Gastrocnemius medialis (tissue), 4 donors: ENCODE results near the gene CMTM7. TPM values are rescaled to one million over a fixed set of nuclear protein-coding genes. Genes with fewer than 3 reads are reported as not detected.

Source experiments
- ATAC-seq, 2 donors: fragments of 150-250 bp; one replicate each; pipeline ENCODE4 v1.9.1; 2016
- DNase-seq, 2 donors: peaks; one replicate each; pipeline ENCODE4 v3.0.0-alpha.2; 2019
- H3K27ac ChIP-seq, 4 donors: fragments of 200-600 bp; sonication (generic); 1 replicate in 1 of 4; 2 replicates in 3 of 4; pipeline ENCODE4 v1.5.1; 2016 to 2018; ENCODE audit warnings: mild to moderate bottlenecking in 2 of 4, moderate library complexity in 1 of 4
- H3K27me3 ChIP-seq, 3 donors: fragments of 200-600 bp; sonication (generic) in 2 of 3; 1 replicate in 1 of 3; 2 replicates in 2 of 3; pipeline versions ENCODE4 v1.5.1 to v1.6.0; 2016 to 2019; ENCODE audit warnings: mild to moderate bottlenecking in 1 of 3, moderate library complexity in 1 of 3
- H3K36me3 ChIP-seq, 2 donors: fragments of 200-600 bp; sonication (generic) in 1 of 2; one replicate each; pipeline ENCODE4 v1.5.1; 2017 to 2018
- H3K4me1 ChIP-seq, 2 donors: fragments of 200-600 bp; sonication (generic) in 1 of 2; one replicate each; pipeline ENCODE4 v1.5.1; 2016 to 2017; ENCODE audit warnings: mild to moderate bottlenecking in 2 of 2
- H3K4me3 ChIP-seq, 4 donors: fragments of 200-600 bp; sonication (generic) in 3 of 4; 1 replicate in 1 of 4; 2 replicates in 3 of 4; pipeline ENCODE4 v1.5.1; 2016 to 2019; ENCODE audit warnings: mild to moderate bottlenecking in 2 of 4
- H3K9me3 ChIP-seq, 3 donors: fragments of 200-600 bp; sonication (generic) in 2 of 3; 1 replicate in 1 of 3; 2 replicates in 2 of 3; pipeline ENCODE4 v1.5.1; 2016 to 2019
- CTCF ChIP-seq, 5 experiments: fragments of 450-650 bp in 3 of 5; fragments of 200-600 bp in 2 of 5; sonication (generic) in 2 of 5; IDR thresholded peaks in 4 of 5; conservative IDR thresholded peaks in 1 of 5; 1 replicate in 4 of 5; 2 replicates in 1 of 5; pipeline ENCODE4 v1.5.1; 2016 to 2019; ENCODE audit warnings: antibody characterized with exemption in 5 of 5, mild to moderate bottlenecking in 3 of 5, moderate library complexity in 3 of 5
- POLR2A ChIP-seq, 2 donors: fragments of 450-650 bp; IDR thresholded peaks; one replicate each; pipeline ENCODE4 v1.6.1; 2017; ENCODE audit warnings: antibody characterized with exemption in 2 of 2, mild to moderate bottlenecking in 2 of 2, moderate library complexity in 2 of 2
- in situ Hi-C, 4 donors: fragments of 200-750 bp; cut with MboI; loops; one replicate each; pipeline versions ENCODE4 v1.15.0 to v1.8.0; 2017; ENCODE audit warnings: low sequenced_read_pairs in 4 of 4
- intact Hi-C: fragments of 100-400 bp; cut with DNase I; formaldehyde crosslinking; loops from one replicate; pipeline ENCODE4 v1.15.1; 2023; ENCODE audit warnings: low total_unique reads
- total RNA-seq, 4 donors: library from RNA; depleted of rRNA; stranded (reverse); fragments of >200 nt; gene quantifications; one replicate each; pipeline versions ENCODE4 v1.1.0 to v1.2.3, GENCODE V29; 2016

Gene CMTM7
- total RNA-seq, 4 donors from 2014 or later, result 1.1 to 3.3 (median 1.7) TPM

DNA sequence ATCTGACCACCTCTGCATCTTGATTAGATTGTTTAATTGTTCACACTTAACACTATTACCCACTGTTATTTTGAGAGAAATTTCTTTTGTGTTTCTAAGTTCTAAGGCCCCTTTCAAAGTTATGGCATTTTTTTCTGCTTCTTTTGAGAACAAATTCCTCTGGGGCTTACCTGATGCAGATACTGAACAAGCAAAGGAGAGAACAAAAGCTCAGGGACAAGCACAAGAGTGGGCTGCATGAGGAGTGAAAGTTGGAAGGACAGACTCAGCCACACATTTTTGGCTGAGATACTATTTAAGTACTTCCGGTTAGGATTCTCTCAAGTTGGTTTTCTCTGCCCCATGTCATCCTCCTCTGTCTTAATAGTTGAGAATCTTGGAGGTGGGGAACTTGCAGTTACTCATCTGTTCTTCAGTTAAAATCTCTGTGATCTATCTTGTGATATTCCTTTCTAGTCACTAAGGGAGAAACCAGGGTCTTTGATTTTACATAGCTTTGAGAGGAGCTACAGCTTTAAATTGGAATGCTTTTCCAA is 56.3 kb downstream of the CMTM7 start:
- Histone ChIP-seq H3K36me3 (no peaks in the 10 kb centered on the region), H3K9me3 (no peaks in the 10 kb centered on the region), H3K4me3 (no peak overlapping the region), H3K27ac (no peak overlapping the region), H3K27me3 (no peaks in the 10 kb centered on the region), H3K4me1 (no peaks in the 10 kb centered on the region)
- intact Hi-C loops, result no loop called here
- ATAC-seq, result no peak
- no peak for TF ChIP-seq CTCF (IDR thresholded peaks at IDR 0.05 in 4 of 5, conservative IDR thresholded peaks at IDR 0.05 in 1 of 5)
- TF ChIP-seq POLR2A (IDR thresholded peaks at IDR 0.05), result no peak
- in situ Hi-C loops, result no loop called here
- DNase-seq, result no peak

DNA sequence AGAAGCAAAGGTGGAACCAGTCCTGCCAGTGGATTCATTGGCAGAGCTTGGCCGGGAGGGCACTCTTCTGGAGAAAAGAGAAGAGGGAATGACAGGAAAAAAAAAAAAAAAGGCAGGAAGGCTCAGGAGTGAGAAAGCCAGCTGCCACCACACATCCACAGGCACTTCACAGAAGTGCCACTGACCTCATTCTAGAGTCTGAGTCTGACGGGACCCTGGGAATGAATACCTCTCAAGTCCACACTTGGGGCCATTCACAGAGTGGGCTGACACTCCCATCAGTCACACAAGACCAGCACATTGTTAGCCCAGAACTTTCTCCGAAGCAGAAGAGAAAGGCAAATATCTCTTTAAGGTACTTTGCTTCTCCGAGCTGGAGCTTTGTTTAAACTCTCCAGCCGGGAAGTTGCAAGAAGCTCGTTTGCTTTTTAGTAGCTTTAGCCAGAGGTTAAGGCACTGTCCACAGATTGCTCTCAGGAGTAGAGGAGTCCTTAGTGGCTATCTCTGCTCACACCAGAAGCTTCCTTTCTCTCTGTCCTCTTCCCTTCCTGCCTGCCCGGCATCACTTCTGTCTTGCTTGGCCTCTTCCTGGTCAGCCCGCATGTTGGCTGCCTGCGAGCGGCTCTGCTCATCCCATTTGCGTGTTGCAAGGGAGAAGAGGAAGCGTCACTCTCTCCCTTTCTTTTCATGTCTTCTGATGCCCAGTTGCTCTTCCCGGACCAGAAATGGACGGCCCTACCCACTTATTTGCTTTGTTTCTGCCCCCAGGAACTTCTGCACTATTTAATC is 57.2 kb downstream of the CMTM7 start:
- DNase-seq, result no peak

DNA sequence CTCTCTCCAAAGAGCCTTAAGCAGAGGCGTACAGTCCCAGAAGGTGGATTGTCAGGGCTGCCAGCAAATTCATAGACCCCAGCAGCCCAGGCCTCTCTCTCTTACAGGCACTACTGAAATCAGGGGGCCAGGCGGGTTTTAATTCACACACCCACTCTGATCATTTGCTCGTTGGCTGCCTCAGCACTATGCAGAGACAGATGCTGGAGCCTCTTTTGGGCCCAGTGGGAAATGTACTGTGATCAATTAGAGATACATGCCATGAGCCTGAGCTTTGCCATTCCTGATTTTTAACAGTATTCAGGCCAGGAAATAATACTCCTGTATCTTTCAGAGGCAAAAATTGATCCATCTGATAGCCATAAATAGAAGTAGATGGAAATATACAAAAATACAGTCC is 58.0 kb downstream of the CMTM7 start:
- H3K36me3 ChIP-seq, result no peaks in the 10 kb centered on the region
- H3K27me3 ChIP-seq, result no peaks in the 10 kb centered on the region
- H3K27ac ChIP-seq, result no peak overlapping the region
- H3K4me1 ChIP-seq, result no peaks in the 10 kb centered on the region
- DNase-seq, result no peak
- in situ Hi-C loops (no loop called here), intact Hi-C loops (no loop called here)
- no peak for ATAC-seq
- H3K4me3 ChIP-seq, result no peak overlapping the region
- H3K9me3 ChIP-seq, result no peaks in the 10 kb centered on the region
- TF ChIP-seq POLR2A (IDR thresholded peaks at IDR 0.05) (no peak), CTCF (IDR thresholded peaks at IDR 0.05 in 4 of 5, conservative IDR thresholded peaks at IDR 0.05 in 1 of 5) (no peak)

More for the DNA sequence above, 57.2 kb downstream of the CMTM7 start:
- Histone ChIP-seq H3K4me1 (no peaks in the 10 kb centered on the region), H3K4me3 (no peak overlapping the region), H3K36me3 (no peaks in the 10 kb centered on the region), H3K9me3 (no peaks in the 10 kb centered on the region), H3K27ac (no peak overlapping the region), H3K27me3 (no peaks in the 10 kb centered on the region)
- no peak for TF ChIP-seq CTCF (IDR thresholded peaks at IDR 0.05 in 4 of 5, conservative IDR thresholded peaks at IDR 0.05 in 1 of 5)
- TF ChIP-seq POLR2A (IDR thresholded peaks at IDR 0.05), result no peak
- in situ Hi-C loops (no loop called here), intact Hi-C loops (no loop called here)
- ATAC-seq, result no peak

- ATAC-seq (no peak), DNase-seq (no peak)
- Histone ChIP-seq H3K4me1 (no peaks in the 10 kb centered on the region), H3K27ac (no peak overlapping the region), H3K9me3 (no peaks in the 10 kb centered on the region), H3K36me3 (no peaks in the 10 kb centered on the region), H3K4me3 (no peak overlapping the region), H3K27me3 (no peaks in the 10 kb centered on the region)
- no peak for TF ChIP-seq POLR2A (IDR thresholded peaks at IDR 0.05)
- no peak for TF ChIP-seq CTCF (IDR thresholded peaks at IDR 0.05 in 4 of 5, conservative IDR thresholded peaks at IDR 0.05 in 1 of 5)
- in situ Hi-C loops, result no loop called here
- intact Hi-C loops, result no loop called here
Observed at GRCh38 chr3:32450426-32450825, 58.8 kb downstream of the CMTM7 start.
